ENCODE data around the gene CALN1.

The CALN1 gene

GRCh38 chr7:72015136-72015535 lies 397.0 kb downstream of the CALN1 start:
- Histone ChIP-seq H3K4me3 (ENCODE audit: insufficient read depth, low read depth, low read length, poor library complexity, severe bottlenecking) (no peak overlapping the region), H3K4me1 (ENCODE audit: control insufficient read depth, insufficient read depth, low read length, poor library complexity, severe bottlenecking) (no peaks in the 10 kb centered on the region), H3K36me3 (ENCODE audit: control insufficient read depth, insufficient read depth, low read length) (no peaks in the 10 kb centered on the region), H3K27me3 (replicated peaks; ENCODE audit: control insufficient read depth, insufficient read depth, low read length, poor library complexity, severe bottlenecking) (no peaks in the 10 kb centered on the region), H3K9me3 (ENCODE audit: control insufficient read depth, low read length) (no peaks in the 10 kb centered on the region), H3K27ac (ENCODE audit: insufficient read depth, low read length, poor library complexity, severe bottlenecking) (no peak overlapping the region)
- no peak for DNase-seq

- no peak for DNase-seq
- H3K9me3 ChIP-seq (ENCODE audit: control insufficient read depth, low read length) = no peaks in the 10 kb centered on the region
- no peaks in the 10 kb centered on the region for H3K4me1 ChIP-seq (ENCODE audit: control insufficient read depth, insufficient read depth, low read length, poor library complexity, severe bottlenecking)
These were observed 405.1 kb downstream of the CALN1 start for GRCh38 chr7:72007018-72007417.

GRCh38 chr7:72003236-72003635 lies 408.9 kb downstream of the CALN1 start:
- no peaks in the 10 kb centered on the region for H3K27me3 ChIP-seq (replicated peaks; ENCODE audit: control insufficient read depth, insufficient read depth, low read length, poor library complexity, severe bottlenecking)
- H3K27ac ChIP-seq (ENCODE audit: insufficient read depth, low read length, poor library complexity, severe bottlenecking) = no peak overlapping the region
- H3K4me3 ChIP-seq (ENCODE audit: insufficient read depth, low read depth, low read length, poor library complexity, severe bottlenecking) = no peak overlapping the region
- no peaks in the 10 kb centered on the region for H3K4me1 ChIP-seq (ENCODE audit: control insufficient read depth, insufficient read depth, low read length, poor library complexity, severe bottlenecking)
- no peak for DNase-seq
- no peaks in the 10 kb centered on the region for H3K9me3 ChIP-seq (ENCODE audit: control insufficient read depth, low read length)
- no peaks in the 10 kb centered on the region for H3K36me3 ChIP-seq (ENCODE audit: control insufficient read depth, insufficient read depth, low read length)

More at GRCh38 chr7:72007018-72007417, 405.1 kb downstream of the CALN1 start:
- Histone ChIP-seq H3K36me3 (ENCODE audit: control insufficient read depth, insufficient read depth, low read length) (no peaks in the 10 kb centered on the region), H3K4me3 (ENCODE audit: insufficient read depth, low read depth, low read length, poor library complexity, severe bottlenecking) (no peak overlapping the region), H3K27ac (ENCODE audit: insufficient read depth, low read length, poor library complexity, severe bottlenecking) (no peak overlapping the region), H3K27me3 (replicated peaks; ENCODE audit: control insufficient read depth, insufficient read depth, low read length, poor library complexity, severe bottlenecking) (no peaks in the 10 kb centered on the region)

DNA sequence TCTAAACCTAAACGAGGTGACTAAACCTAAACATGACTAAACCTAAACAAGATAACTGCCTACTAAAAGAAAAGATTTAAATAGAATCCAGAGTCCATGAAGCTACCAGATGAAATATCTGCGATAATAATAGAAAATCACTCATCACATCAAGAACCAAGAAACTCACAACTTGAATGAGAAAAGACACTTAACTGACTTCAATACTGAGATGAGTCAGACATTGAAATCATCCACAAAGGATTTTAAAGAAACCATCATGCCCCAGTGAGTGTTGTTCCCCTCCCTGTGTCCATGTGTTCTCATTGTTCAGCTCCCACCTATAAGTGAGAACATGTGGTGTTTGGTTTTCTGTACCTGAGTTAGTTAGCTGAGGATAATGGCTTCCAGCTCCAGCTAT lies 416.0 kb downstream of the CALN1 start:
- Histone ChIP-seq H3K4me3 (ENCODE audit: insufficient read depth, low read depth, low read length, poor library complexity, severe bottlenecking) (no peak overlapping the region), H3K4me1 (ENCODE audit: control insufficient read depth, insufficient read depth, low read length, poor library complexity, severe bottlenecking) (no peaks in the 10 kb centered on the region), H3K36me3 (ENCODE audit: control insufficient read depth, insufficient read depth, low read length) (no peaks in the 10 kb centered on the region), H3K27ac (ENCODE audit: insufficient read depth, low read length, poor library complexity, severe bottlenecking) (no peak overlapping the region), H3K27me3 (replicated peaks; ENCODE audit: control insufficient read depth, insufficient read depth, low read length, poor library complexity, severe bottlenecking) (no peaks in the 10 kb centered on the region), H3K9me3 (ENCODE audit: control insufficient read depth, low read length) (no peaks in the 10 kb centered on the region)
- DNase-seq = no peak

GRCh38 chr7:71995111-71995510 lies 417.0 kb downstream of the CALN1 start:
- Histone ChIP-seq H3K4me1 (ENCODE audit: control insufficient read depth, insufficient read depth, low read length, poor library complexity, severe bottlenecking) (no peaks in the 10 kb centered on the region), H3K9me3 (ENCODE audit: control insufficient read depth, low read length) (no peaks in the 10 kb centered on the region), H3K36me3 (ENCODE audit: control insufficient read depth, insufficient read depth, low read length) (no peaks in the 10 kb centered on the region), H3K4me3 (ENCODE audit: insufficient read depth, low read depth, low read length, poor library complexity, severe bottlenecking) (no peak overlapping the region), H3K27ac (ENCODE audit: insufficient read depth, low read length, poor library complexity, severe bottlenecking) (no peak overlapping the region), H3K27me3 (replicated peaks; ENCODE audit: control insufficient read depth, insufficient read depth, low read length, poor library complexity, severe bottlenecking) (no peaks in the 10 kb centered on the region)
- no peak for DNase-seq

DNA sequence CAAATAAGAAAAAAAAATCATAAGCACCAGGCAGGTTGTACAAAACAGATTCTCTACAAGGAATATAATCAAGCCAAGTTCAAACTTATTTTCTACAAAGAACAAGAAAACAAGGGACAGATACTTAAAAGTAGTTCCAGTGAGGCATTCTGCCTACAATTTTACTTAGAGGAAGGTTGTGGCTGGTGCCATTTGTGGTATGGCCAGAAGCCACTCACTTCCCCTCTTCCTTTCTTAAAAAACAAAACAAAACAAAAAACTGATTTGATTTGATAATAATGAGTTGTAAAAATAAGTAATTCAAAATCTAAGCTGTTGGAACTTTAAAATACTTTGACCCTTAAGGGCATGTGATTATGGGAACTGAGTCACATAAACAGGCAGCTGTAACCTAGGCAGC lies 420.6 kb downstream of the CALN1 start:
- no peak for DNase-seq
- H3K4me3 ChIP-seq (ENCODE audit: insufficient read depth, low read depth, low read length, poor library complexity, severe bottlenecking) = no peak overlapping the region
- H3K27ac ChIP-seq (ENCODE audit: insufficient read depth, low read length, poor library complexity, severe bottlenecking) = no peak overlapping the region
- H3K36me3 ChIP-seq (ENCODE audit: control insufficient read depth, insufficient read depth, low read length) = no peaks in the 10 kb centered on the region
- no peaks in the 10 kb centered on the region for H3K4me1 ChIP-seq (ENCODE audit: control insufficient read depth, insufficient read depth, low read length, poor library complexity, severe bottlenecking)
- H3K9me3 ChIP-seq (ENCODE audit: control insufficient read depth, low read length) = no peaks in the 10 kb centered on the region
- no peaks in the 10 kb centered on the region for H3K27me3 ChIP-seq (replicated peaks; ENCODE audit: control insufficient read depth, insufficient read depth, low read length, poor library complexity, severe bottlenecking)

- Histone ChIP-seq H3K4me1 (ENCODE audit: control insufficient read depth, insufficient read depth, low read length, poor library complexity, severe bottlenecking) (no peaks in the 10 kb centered on the region), H3K9me3 (ENCODE audit: control insufficient read depth, low read length) (no peaks in the 10 kb centered on the region), H3K4me3 (ENCODE audit: insufficient read depth, low read depth, low read length, poor library complexity, severe bottlenecking) (no peak overlapping the region), H3K27ac (ENCODE audit: insufficient read depth, low read length, poor library complexity, severe bottlenecking) (no peak overlapping the region), H3K36me3 (ENCODE audit: control insufficient read depth, insufficient read depth, low read length) (no peaks in the 10 kb centered on the region), H3K27me3 (replicated peaks; ENCODE audit: control insufficient read depth, insufficient read depth, low read length, poor library complexity, severe bottlenecking) (no peaks in the 10 kb centered on the region)
- no peak for DNase-seq
These were observed 422.0 kb downstream of the CALN1 start for GRCh38 chr7:71990138-71990462.

GRCh38 chr7:71988201-71988600 lies 423.9 kb downstream of the CALN1 start:
- H3K27ac ChIP-seq (ENCODE audit: insufficient read depth, low read length, poor library complexity, severe bottlenecking) = no peak overlapping the region
- H3K4me3 ChIP-seq (ENCODE audit: insufficient read depth, low read depth, low read length, poor library complexity, severe bottlenecking) = no peak overlapping the region
- DNase-seq = no peak
- H3K27me3 ChIP-seq (replicated peaks; ENCODE audit: control insufficient read depth, insufficient read depth, low read length, poor library complexity, severe bottlenecking) = no peaks in the 10 kb centered on the region
- no peaks in the 10 kb centered on the region for H3K36me3 ChIP-seq (ENCODE audit: control insufficient read depth, insufficient read depth, low read length)
- no peaks in the 10 kb centered on the region for H3K4me1 ChIP-seq (ENCODE audit: control insufficient read depth, insufficient read depth, low read length, poor library complexity, severe bottlenecking)
- no peaks in the 10 kb centered on the region for H3K9me3 ChIP-seq (ENCODE audit: control insufficient read depth, low read length)

DNA sequence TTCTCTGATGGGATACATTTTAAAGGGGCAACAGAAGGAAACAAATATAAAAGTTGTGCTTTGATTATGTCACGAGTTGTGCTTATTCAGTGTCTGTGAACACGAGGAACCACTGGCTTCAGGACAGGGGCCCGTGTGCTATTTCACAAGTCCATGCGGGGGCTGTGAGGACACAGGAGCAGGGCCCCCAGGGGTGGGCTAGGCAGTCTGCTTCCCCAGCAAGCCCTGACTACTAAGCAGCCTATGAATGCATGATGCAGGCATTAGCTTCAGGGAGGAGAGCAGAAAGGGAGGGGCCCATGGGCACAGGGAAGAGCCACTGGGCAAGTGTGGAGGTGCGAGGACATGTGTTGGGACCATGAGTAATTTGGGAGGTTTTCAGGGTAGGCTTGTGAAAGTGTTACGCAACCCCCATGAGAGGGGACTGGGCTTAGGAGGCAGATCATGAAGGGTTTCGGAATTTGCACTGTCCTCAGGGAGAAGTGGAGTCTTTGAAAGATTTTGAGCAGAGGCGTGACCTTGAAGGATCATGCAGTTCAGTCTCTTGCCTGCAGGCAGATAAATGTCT lies 424.9 kb downstream of the CALN1 start:
- DNase-seq = no peak
- no peaks in the 10 kb centered on the region for H3K4me1 ChIP-seq (ENCODE audit: control insufficient read depth, insufficient read depth, low read length, poor library complexity, severe bottlenecking)
- H3K36me3 ChIP-seq (ENCODE audit: control insufficient read depth, insufficient read depth, low read length) = no peaks in the 10 kb centered on the region
- H3K27ac ChIP-seq (ENCODE audit: insufficient read depth, low read length, poor library complexity, severe bottlenecking) = no peak overlapping the region
- no peaks in the 10 kb centered on the region for H3K9me3 ChIP-seq (ENCODE audit: control insufficient read depth, low read length)
- H3K4me3 ChIP-seq (ENCODE audit: insufficient read depth, low read depth, low read length, poor library complexity, severe bottlenecking) = no peak overlapping the region
- no peaks in the 10 kb centered on the region for H3K27me3 ChIP-seq (replicated peaks; ENCODE audit: control insufficient read depth, insufficient read depth, low read length, poor library complexity, severe bottlenecking)

DNA sequence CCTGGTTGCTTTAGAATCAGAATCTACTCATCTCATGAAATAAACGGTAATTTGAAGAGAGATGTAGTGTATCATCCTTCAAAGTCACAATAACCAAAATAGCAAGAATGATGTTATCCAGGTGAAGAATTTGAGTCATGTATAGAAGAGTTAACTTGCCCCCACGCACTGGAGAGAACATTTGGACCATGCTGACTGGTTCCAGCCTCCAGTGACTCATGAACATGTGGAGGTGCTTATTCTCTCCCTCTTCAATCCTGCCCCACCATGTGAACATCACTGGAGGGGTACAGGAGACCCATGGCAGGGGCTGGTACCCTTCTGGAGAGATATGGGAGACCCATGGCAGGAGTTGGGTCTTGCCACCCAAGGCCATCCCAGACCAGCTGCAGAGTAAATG lies 427.8 kb downstream of the CALN1 start:
- no peaks in the 10 kb centered on the region for H3K9me3 ChIP-seq (ENCODE audit: control insufficient read depth, low read length)
- H3K27me3 ChIP-seq (replicated peaks; ENCODE audit: control insufficient read depth, insufficient read depth, low read length, poor library complexity, severe bottlenecking) = no peaks in the 10 kb centered on the region
- H3K4me1 ChIP-seq (ENCODE audit: control insufficient read depth, insufficient read depth, low read length, poor library complexity, severe bottlenecking) = no peaks in the 10 kb centered on the region
- no peak overlapping the region for H3K27ac ChIP-seq (ENCODE audit: insufficient read depth, low read length, poor library complexity, severe bottlenecking)
- no peak overlapping the region for H3K4me3 ChIP-seq (ENCODE audit: insufficient read depth, low read depth, low read length, poor library complexity, severe bottlenecking)
- H3K36me3 ChIP-seq (ENCODE audit: control insufficient read depth, insufficient read depth, low read length) = no peaks in the 10 kb centered on the region
- no peak for DNase-seq

GRCh38 chr7:71982851-71983250 lies 429.3 kb downstream of the CALN1 start:
- no peaks in the 10 kb centered on the region for H3K27me3 ChIP-seq (replicated peaks; ENCODE audit: control insufficient read depth, insufficient read depth, low read length, poor library complexity, severe bottlenecking)
- DNase-seq = no peak
- H3K27ac ChIP-seq (ENCODE audit: insufficient read depth, low read length, poor library complexity, severe bottlenecking) = no peak overlapping the region
- H3K36me3 ChIP-seq (ENCODE audit: control insufficient read depth, insufficient read depth, low read length) = no peaks in the 10 kb centered on the region
- H3K9me3 ChIP-seq (ENCODE audit: control insufficient read depth, low read length) = no peaks in the 10 kb centered on the region
- no peak overlapping the region for H3K4me3 ChIP-seq (ENCODE audit: insufficient read depth, low read depth, low read length, poor library complexity, severe bottlenecking)
- H3K4me1 ChIP-seq (ENCODE audit: control insufficient read depth, insufficient read depth, low read length, poor library complexity, severe bottlenecking) = no peaks in the 10 kb centered on the region
